Measurements from ENCODE around the gene ROR2. TPM values are rescaled to one million over a fixed set of nuclear protein-coding genes. Genes with fewer than 3 reads are reported as not detected.

Gene ROR2
- total RNA-seq, 1 experiment from 2014 or later, result 0.68 TPM

DNA sequence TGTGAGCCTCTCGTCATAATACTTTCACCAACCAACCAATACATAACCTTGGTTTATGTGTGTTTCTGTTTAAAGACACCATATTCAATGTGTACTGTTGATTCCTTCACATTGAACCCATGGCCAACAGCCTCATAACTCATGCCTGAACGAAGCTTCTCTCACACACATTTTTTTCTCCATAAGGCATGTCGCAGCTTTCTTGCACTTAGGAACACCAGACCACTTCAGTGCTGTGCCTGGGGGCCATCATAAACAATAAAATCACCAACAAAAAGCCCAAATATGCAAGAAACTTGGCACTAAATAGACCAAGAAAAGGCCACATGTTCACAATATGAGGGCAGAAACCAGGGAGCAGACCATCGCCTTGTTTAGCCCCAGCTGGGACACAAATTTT lies 192.2 kb downstream of the ROR2 start:
- CTCF ChIA-PET, result interaction anchor here (1.5 kb wide), 1 partner anchor 191 kb away, joined by 7 read pairs; no protein-coding TSS in a partner anchor
- H3K27me3 Mint-ChIP-seq (ENCODE audit: insufficient read depth, unreplicated experiment), result no peaks in the 10 kb centered on the region
- peaks cover 5% of the 10 kb centered on the region for H3K36me3 Mint-ChIP-seq (ENCODE audit: insufficient read depth, unreplicated experiment)
- H3K27ac Mint-ChIP-seq (ENCODE audit: unreplicated experiment), result no peak overlapping the region
- POLR2A ChIA-PET, result no interaction called here
- H3K9me3 ChIP-seq, result no peaks in the 10 kb centered on the region
- no peaks in the 10 kb centered on the region for H3K36me3 ChIP-seq (ENCODE audit: control insufficient read depth, insufficient read depth, low read length)
- no peak for DNase-seq
- no peaks in the 10 kb centered on the region for H3K4me1 ChIP-seq
- BruUV-seq (replicated peaks), result no TSS peak
- no peak overlapping the region for H3K4me3 ChIP-seq (ENCODE audit: low read depth, low read length)
- no peak overlapping the region for H3K4me3 Mint-ChIP-seq (ENCODE audit: unreplicated experiment)
- H3K27me3 ChIP-seq (replicated peaks; ENCODE audit: control insufficient read depth, insufficient read depth, low read length), result no peaks in the 10 kb centered on the region
- TF ChIP-seq, protein P1, sequence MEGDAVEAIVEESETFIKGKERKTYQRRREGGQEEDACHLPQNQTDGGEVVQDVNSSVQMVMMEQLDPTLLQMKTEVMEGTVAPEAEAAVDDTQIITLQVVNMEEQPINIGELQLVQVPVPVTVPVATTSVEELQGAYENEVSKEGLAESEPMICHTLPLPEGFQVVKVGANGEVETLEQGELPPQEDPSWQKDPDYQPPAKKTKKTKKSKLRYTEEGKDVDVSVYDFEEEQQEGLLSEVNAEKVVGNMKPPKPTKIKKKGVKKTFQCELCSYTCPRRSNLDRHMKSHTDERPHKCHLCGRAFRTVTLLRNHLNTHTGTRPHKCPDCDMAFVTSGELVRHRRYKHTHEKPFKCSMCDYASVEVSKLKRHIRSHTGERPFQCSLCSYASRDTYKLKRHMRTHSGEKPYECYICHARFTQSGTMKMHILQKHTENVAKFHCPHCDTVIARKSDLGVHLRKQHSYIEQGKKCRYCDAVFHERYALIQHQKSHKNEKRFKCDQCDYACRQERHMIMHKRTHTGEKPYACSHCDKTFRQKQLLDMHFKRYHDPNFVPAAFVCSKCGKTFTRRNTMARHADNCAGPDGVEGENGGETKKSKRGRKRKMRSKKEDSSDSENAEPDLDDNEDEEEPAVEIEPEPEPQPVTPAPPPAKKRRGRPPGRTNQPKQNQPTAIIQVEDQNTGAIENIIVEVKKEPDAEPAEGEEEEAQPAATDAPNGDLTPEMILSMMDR (IDR thresholded peaks at IDR 0.05; ENCODE audit: insufficient read depth in 1 of 2, low read depth in 1 of 2, low read length in 1 of 2, severe bottlenecking in 1 of 2, unreplicated experiment in 1 of 2), result no peak
- H3K9me3 Mint-ChIP-seq (ENCODE audit: unreplicated experiment), result peaks cover 9% of the 10 kb centered on the region
- intact Hi-C loops (cut with micrococcal nuclease; ENCODE audit: unreplicated experiment), result no loop called here
- peaks cover 9% of the 10 kb centered on the region for H3K4me1 Mint-ChIP-seq (ENCODE audit: low read depth, unreplicated experiment)

DNA sequence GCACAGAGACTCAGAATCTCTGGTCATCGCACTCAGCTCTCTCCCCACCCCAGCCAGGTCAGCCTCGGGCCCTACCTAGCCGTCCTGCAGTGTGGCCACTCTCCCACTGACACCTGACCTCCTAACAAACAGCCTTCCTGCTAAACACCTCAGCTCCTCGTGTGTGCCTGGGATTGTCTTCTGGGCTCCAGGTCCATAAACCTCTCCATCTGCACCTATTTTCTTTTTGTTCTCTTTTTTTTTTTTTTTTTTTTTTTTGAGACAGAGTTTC lies 193.6 kb downstream of the ROR2 start:
- no peaks in the 10 kb centered on the region for H3K36me3 ChIP-seq (ENCODE audit: control insufficient read depth, insufficient read depth, low read length)
- ChIA-PET POLR2A (no interaction called here), CTCF (interaction anchor here (0.7 kb wide), 1 partner anchor 15 kb away, joined by 3 read pairs; no protein-coding TSS in a partner anchor)
- no peak overlapping the region for H3K4me3 ChIP-seq (ENCODE audit: low read depth, low read length)
- no peak for DNase-seq
- no TSS peak for BruUV-seq (replicated peaks)
- intact Hi-C loops (cut with micrococcal nuclease; ENCODE audit: unreplicated experiment), result no loop called here
- H3K4me1 Mint-ChIP-seq (ENCODE audit: low read depth, unreplicated experiment), result peaks cover 9% of the 10 kb centered on the region
- H3K9me3 Mint-ChIP-seq (ENCODE audit: unreplicated experiment), result peaks cover under 1% of the 10 kb centered on the region
- H3K36me3 Mint-ChIP-seq (ENCODE audit: insufficient read depth, unreplicated experiment), result peaks cover 5% of the 10 kb centered on the region
- no peaks in the 10 kb centered on the region for H3K4me1 ChIP-seq
- H3K27ac Mint-ChIP-seq (ENCODE audit: unreplicated experiment), result no peak overlapping the region
- no peaks in the 10 kb centered on the region for H3K27me3 ChIP-seq (replicated peaks; ENCODE audit: control insufficient read depth, insufficient read depth, low read length)
- TF ChIP-seq, protein P1 (IDR thresholded peaks at IDR 0.05; ENCODE audit: insufficient read depth in 1 of 2, low read depth in 1 of 2, low read length in 1 of 2, severe bottlenecking in 1 of 2, unreplicated experiment in 1 of 2), result no peak
- H3K4me3 Mint-ChIP-seq (ENCODE audit: unreplicated experiment), result no peak overlapping the region
- no peaks in the 10 kb centered on the region for H3K27me3 Mint-ChIP-seq (ENCODE audit: insufficient read depth, unreplicated experiment)
- H3K9me3 ChIP-seq, result no peaks in the 10 kb centered on the region

DNA sequence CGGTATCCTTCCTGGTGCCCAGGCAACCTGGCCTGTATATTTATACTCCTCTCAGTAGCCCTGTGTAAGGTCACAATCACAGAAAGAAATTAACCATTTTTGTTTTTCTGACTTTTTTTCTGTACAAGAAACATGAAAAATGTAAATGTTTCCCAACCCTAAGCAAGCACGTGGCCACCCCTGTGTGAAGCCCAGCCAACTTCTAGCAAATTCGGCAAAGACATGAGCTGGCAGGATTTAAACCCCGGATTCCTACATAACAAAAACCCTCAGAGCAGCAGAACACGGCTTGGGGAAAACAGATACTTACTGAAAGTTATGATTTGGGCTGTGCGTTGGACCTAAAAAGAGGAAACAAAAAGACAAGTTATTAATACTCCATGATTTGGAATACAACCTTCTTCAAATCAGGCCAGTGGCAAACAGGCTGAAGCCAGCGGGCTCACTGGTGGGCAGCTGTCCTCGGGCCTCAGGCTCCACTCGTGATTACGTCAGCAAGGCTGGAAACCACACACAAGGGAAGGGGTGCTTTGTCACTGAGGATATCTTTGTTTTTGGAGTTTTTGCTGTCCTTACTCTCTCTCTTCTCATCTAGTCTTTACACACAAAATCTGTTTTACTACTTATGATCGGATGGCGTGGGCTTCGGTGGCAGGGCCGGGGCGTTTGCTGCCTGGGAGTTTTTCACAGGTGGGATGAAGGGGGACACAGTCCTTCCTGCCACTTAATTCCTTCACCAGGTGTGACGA lies 194.1 kb downstream of the ROR2 start:
- intact Hi-C loops (cut with micrococcal nuclease; ENCODE audit: unreplicated experiment), result no loop called here
- Mint-ChIP-seq H3K36me3 (ENCODE audit: insufficient read depth, unreplicated experiment) (peaks cover 5% of the 10 kb centered on the region), H3K9me3 (ENCODE audit: unreplicated experiment) (no peaks in the 10 kb centered on the region), H3K27ac (ENCODE audit: unreplicated experiment) (no peak overlapping the region), H3K4me3 (ENCODE audit: unreplicated experiment) (no peak overlapping the region), H3K4me1 (ENCODE audit: low read depth, unreplicated experiment) (peaks cover 9% of the 10 kb centered on the region), H3K27me3 (ENCODE audit: insufficient read depth, unreplicated experiment) (no peaks in the 10 kb centered on the region)
- CTCF ChIA-PET, result interaction anchor here (0.7 kb wide), 1 partner anchor 14 kb away, joined by 3 read pairs; no protein-coding TSS in a partner anchor
- H3K4me3 ChIP-seq (ENCODE audit: low read depth, low read length), result no peak overlapping the region
- H3K9me3 ChIP-seq, result no peaks in the 10 kb centered on the region
- POLR2A ChIA-PET, result no interaction called here
- H3K36me3 ChIP-seq (ENCODE audit: control insufficient read depth, insufficient read depth, low read length), result no peaks in the 10 kb centered on the region
- H3K4me1 ChIP-seq, result no peaks in the 10 kb centered on the region
- TF ChIP-seq, protein P1 (IDR thresholded peaks at IDR 0.05; ENCODE audit: insufficient read depth in 1 of 2, low read depth in 1 of 2, low read length in 1 of 2, severe bottlenecking in 1 of 2, unreplicated experiment in 1 of 2), result no peak
- BruUV-seq (replicated peaks), result no TSS peak
- DNase-seq, result no peak
- H3K27me3 ChIP-seq (replicated peaks; ENCODE audit: control insufficient read depth, insufficient read depth, low read length), result no peaks in the 10 kb centered on the region
